ENCODE measurements around the gene CDH13.

CDH13 gene

GRCh38 chr16:83206426-83206825 is 579.7 kb downstream of the CDH13 start:
- no peak for DNase-seq

- no peak for DNase-seq
Measured at GRCh38 chr16:83211711-83212110, 584.9 kb downstream of the CDH13 start.

GRCh38 chr16:83212301-83212841 is 585.6 kb downstream of the CDH13 start:
- DNase-seq: no peak

GRCh38 chr16:83214671-83215070 is 587.9 kb downstream of the CDH13 start:
- DNase-seq: no peak

- DNase-seq: peak; percentile 79
Measured at GRCh38 chr16:83215406-83216001, 588.7 kb downstream of the CDH13 start.

- DNase-seq: no peak
Measured at GRCh38 chr16:83219285-83219684, 592.5 kb downstream of the CDH13 start.

- DNase-seq: no peak
Measured at GRCh38 chr16:83220066-83220465, 593.3 kb downstream of the CDH13 start.

- DNase-seq: no peak
Measured at GRCh38 chr16:83224642-83225041, 597.9 kb downstream of the CDH13 start.

GRCh38 chr16:83227336-83227735 is 600.6 kb downstream of the CDH13 start:
- no peak for DNase-seq

- no peak for DNase-seq
Measured at GRCh38 chr16:83231729-83232128, 605.0 kb downstream of the CDH13 start.

GRCh38 chr16:83233153-83233552 is 606.4 kb downstream of the CDH13 start:
- DNase-seq: no peak

GRCh38 chr16:83238949-83239691 is 612.4 kb downstream of the CDH13 start:
- no peak for DNase-seq

- DNase-seq: no peak
Measured at GRCh38 chr16:83244057-83244456, 617.3 kb downstream of the CDH13 start.

GRCh38 chr16:83245061-83245460 is 618.3 kb downstream of the CDH13 start:
- DNase-seq: no peak

GRCh38 chr16:83247767-83248372 is 621.1 kb downstream of the CDH13 start:
- no peak for DNase-seq

- no peak for DNase-seq
Measured at GRCh38 chr16:83248735-83249463, 622.1 kb downstream of the CDH13 start.

- no peak for DNase-seq
Measured at GRCh38 chr16:83253521-83253920, 626.8 kb downstream of the CDH13 start.

- DNase-seq: no peak
Measured at GRCh38 chr16:83258366-83258928, 631.7 kb downstream of the CDH13 start.

GRCh38 chr16:83266848-83267553 is 640.2 kb downstream of the CDH13 start:
- no peak for DNase-seq

- DNase-seq: no peak
Measured at GRCh38 chr16:83268169-83268568, 641.4 kb downstream of the CDH13 start.

GRCh38 chr16:83269048-83269447 is 642.3 kb downstream of the CDH13 start:
- no peak for DNase-seq

GRCh38 chr16:83269541-83269940 is 642.8 kb downstream of the CDH13 start:
- no peak for DNase-seq
